Pons (tissue), 1 donor: Measurements from ENCODE around the gene HHATL.

Experiments
- DNase-seq: peaks from one replicate; pipeline ENCODE4 v3.0.0-alpha.2; 2016; ENCODE audit warnings: low spot score

Gene HHATL

DNA sequence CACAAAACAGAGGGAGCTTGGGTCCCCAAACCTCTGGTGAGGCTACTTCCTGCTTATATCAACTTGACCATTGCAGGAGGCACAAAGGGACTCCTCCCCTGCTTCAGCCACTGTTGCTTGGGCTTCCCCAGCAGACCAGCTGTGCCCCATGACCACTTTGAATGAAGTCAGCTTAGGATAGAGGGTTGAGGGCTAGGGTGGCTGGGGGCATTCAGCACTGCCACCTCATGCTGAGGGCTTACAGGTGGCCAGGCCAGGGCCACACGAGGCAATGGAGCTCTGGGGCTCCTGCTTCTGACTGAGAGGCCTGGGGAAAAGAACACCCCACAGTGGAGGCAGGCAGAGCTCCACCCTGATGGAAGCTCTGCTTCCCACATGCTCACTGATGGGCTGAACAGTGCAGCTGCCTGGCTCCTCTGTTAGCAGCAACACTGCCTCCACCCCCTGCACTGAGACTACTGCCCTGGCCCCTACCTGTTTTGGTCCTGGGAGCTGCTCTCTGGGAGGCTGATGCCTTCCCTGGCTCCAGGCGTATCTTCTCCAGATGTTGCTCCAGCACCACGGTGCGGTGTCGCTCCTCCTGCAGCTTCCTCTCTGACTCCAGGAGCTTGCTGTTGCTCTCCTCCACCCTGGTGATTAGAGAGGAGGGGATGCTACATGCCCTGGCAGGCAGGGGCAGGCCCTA lies 10.2 kb upstream of the HHATL start:
- no peak for DNase-seq

DNA sequence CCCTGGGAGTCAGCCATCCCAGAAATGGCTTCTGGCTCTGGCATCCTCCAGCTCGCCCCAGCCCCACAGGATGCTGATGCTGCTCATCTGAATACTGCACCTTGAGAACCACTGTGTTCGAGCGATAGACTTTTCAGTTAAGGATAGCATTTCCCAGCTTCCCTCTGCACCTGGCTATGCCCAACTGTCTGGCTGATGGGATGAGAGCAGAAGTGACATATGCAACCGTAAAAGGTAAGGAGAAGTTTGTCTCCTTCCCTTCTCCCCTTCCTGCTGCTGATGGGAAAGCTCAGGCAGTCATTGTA lies 9.7 kb upstream of the HHATL start:
- no peak for DNase-seq

DNA sequence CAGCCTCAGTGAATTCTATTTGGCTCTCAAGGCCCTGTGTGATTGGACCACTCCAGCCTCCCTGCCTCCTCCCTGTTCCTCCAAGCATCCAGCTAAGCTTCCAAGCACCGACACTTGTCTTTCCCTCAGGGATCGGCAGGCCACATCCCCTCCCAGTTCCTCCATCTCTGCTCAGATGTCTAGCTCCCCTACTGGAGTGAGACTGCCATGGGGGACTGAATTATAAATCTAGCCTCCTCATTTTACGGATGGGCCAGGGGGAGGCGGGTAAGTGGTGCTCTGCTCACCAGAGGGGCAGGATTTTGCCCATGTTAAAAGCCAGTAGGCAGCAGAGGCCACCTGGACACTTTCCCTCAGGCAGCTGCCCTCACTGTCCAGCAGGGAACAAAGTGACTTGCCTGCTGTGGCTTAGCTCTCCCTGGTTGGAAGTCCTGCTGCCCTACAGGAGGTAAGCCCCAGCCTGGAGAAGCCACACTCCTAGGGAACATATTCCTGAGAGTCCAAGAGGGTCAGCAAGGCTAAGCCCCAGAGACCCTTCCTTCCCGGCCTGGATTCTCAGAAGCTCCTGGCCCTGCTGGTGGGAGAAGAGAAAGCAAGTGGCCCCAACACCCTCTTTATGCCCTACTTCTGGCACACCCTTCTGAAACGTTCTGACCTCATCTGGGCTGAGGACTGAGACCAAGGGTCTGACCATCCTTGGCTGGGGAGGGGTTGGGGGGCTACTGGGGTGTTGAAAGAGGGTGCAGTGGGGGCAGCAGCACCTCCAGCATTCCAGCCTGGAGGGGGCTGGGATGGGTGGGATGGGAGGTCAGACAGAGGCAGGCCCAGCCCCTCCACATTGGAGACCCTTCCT lies 9.1 kb upstream of the HHATL start:
- DNase-seq = no peak

DNA sequence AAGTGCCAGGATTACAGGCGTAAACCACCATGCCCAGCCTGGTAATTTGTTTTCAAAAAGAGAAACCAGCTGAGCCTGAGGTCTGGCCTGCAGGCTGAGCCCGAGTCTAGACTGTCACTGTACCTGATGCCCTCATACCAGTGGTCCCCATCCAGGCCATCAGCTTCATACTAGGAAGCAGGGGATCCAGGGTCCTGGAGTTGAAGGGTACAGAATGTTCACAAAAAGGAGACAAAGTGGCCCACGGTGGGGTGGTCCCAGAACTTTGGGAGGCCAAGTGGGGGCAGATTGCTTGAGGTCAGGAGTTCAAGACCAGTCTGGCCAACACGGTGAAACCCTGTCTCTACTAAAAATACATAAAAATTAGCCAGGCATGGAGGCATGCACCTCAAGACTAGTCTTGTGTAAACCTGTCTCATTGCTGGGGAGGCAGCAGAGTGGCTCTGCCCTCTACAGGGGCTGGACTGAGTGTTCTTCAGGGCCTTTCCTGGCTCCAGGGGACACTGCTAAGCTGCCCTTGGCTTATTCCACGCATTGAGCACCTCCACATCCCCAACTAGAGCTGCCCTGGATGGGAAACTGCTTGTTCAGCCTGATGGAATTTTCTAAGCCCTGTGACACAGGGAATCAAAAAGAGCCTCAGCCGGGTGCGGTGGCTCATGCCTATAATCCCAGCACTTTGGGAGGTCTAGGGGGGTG lies 7.9 kb upstream of the HHATL start:
- DNase-seq = no peak

DNA sequence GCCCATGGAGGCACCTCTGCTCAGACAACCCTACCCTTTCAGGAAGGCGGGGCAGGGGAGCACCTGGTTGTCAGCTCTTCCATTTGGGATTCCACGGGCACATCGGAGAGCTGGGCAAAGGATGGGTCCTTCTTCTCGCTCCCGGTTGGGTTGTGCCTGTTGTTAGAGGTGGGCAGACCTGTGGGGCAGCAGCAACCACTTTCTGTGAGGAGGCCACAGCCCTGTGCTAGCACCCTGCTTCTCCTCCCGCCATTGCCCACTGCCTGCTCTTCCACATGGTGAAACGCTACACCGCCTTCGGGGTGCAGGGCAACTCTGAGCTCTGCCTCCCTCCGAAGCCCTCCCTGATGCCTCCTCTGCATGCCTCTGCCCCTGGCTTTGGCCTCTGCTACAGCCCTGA lies 7.0 kb upstream of the HHATL start:
- DNase-seq = no peak

DNA sequence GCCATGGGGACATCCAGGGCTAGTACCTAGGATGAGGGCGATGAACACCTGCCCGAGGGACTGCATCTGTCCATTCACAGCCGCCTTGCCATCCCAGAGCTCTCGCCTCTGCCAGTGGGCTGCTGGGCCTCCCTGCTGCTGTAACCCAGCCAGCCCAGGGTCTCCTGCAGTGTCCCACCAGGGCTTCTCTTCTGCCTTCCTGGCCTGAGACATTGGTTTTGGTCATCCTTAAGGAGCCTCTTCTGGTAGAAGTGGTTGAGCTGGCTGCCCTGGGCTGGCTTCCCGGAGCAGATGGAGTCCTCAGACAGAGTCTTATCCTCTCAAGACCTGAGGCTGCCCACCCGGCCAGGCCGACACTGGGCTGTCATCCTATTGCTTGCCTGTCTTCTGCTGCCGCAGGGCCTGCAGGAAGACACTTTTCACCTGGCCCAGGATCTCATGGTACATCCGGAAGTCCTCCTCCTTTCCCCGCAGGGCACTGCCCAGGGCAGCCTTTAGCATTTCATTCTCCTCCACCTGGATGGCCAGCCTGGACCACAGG lies 6.1 kb upstream of the HHATL start:
- DNase-seq = no peak

DNA sequence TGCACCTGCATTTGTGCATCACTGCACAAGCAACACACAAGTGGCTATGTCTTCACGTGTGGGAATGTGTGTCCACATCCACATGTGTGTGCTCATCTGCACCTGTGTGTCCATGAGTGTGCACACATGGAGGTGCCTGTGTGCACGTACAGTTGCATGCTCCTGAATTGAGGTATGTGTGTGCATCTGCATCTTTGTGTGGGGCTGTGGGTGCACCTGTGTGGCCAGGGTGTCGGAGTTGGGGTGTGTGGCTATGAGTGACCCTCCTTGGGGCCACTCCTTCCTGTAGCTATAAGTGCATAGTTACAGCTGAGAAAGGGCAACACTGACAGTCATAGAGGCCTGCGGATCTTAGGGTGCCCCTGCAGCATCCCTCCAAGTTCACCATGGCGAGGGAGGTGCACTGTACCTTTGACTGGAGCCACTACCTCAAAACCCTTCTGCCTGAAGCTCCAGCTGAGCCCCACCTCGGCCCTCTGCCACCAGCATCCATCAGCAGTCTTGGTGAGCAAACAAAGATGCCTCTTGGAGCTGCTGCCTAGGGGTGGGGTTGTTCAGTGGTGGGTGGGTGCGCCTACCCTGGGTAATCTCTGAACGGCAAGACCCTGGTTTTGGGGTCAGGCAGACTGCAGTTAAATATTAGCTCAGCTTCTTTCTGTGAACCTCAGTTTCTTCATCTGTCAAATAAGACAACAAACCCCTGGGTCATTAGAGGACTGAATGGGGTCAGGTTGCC lies 5.2 kb upstream of the HHATL start:
- no peak for DNase-seq

DNA sequence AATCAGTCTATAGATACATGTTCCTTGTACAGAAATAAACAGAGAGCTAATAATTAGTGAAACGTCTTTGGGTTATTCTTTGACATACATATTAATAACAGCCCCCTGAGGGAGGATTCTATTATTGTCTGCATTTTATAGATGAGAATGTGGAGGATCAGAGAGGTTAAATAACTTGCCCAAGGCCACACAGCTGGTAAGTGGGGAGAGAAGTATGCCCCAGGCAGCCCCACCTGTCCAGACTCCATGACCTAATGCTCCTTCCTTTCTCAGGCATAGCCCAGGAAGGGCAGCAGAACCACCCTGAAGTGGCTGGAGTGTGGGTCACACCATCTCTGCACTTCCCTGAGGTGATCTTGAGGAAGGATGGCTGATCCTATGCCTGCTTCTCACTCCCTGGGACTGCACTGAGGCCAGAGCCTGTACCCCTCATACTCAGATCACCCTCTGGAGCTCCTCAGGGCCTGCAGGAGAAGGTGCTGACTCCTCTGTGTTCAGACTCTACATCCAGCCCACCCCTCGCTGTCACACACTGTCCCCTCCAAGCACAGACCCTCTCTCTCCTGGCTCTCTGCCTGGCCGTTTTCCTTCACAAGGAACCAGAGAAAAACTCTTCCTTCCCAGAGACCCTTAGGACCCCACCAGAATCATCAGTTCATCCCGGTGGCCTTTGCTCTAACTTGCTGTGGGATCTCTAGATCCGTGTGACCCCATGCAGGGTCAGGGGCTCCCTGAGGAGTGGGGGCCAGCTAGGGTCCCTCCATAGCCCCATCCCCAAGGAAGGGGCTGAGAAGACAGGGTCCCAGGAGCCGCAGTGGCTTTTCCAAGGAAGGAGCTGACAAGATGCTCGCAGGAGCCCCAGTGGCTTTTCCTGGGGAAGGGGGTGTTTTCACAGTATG lies 4.4 kb upstream of the HHATL start:
- no peak for DNase-seq

DNA sequence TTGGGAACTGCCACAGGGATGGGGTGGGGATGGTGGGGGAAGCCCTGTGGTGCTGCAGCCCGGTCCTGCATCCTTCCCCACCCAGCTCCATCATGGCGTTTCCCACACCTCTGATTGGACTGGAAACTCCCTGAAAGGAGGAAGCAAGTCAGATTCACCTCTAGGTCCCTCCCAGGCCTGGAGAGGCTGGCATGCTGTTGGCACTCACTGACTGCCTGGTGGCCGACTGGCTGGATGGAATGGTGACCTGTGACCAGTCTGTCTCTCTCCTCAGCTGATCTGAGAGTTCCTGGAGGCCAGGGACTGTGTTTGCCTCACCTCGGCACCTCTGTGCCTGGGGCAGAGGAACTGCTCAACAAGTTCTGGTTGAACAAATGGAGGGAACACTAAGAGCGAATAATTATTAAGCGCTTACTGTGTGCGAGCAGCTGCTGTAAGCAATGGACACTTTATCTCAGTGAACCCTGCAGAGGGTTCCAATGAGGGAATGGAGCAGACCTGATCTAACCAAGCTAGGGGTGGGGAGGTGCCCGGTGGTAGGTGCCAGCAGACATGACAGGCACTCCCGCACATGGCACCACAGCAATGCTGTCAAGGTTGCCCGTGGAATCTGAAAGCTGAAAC lies 3.5 kb upstream of the HHATL start:
- no peak for DNase-seq

DNA sequence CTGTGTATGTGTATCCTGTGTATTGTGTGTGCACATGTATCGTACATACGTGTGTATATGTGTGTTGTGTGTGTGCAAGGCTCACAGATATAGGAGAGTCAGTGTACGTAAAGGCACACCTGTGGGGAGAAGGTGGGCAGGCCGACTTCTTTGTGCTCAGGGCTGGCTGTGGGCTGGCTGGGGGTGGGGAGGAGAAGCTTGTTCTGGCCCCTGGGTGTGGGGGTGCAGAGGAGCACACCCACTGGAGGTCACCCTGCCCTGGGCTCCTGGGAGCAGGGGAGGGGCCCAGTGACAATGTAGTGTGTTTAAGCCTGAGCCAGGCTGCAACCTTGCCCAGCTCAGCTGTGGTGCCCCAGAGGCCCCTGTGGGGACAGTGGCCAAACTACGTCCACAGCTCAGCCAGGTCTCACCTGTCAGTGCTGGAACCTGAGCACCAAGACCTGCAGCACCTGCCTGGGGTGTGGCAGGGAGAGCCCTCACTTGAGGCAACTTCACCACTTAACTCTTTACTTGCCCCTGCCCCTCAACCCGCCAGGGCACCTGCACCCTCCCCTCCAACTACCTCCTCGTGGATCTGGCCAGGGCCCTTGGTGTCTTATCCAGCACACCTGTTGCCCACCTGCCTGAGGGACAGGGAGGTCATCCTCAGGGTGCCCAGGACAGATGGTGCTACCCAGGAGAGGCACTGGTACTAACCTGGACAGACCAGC lies 2.6 kb upstream of the HHATL start:
- no peak for DNase-seq

DNA sequence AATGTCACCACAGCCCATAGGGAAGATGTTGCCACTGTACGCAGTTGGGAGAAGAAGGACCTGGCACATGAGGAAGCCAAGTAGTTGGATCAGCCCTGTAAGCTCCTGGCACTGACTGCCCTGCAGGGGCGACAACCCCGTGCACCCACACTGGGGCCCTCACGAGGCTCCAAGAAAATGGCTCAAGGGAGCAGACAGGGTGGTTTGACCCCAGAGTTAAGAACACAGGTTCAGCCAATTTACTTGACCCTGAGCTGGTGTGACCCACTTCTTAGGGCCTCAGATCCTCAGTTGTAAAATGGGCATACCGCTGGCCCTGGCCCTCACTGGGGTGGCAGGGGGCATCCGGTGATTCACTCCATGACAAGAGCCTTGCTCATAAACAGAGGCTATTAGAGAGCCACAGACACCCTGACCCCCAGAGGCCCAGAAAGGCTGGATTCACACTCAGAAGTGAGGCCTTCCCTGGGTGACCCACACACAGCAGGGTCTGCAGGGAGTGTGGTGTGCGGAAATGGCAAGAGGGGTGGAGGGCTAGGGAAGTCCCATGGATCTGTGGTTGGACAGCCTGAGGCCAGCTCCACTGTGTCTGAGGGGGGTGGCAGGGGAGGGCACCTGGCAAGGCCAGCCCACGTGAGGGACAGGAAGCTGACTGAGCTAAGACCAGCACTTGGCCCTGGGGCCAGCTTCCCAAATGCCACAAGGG lies 1.7 kb upstream of the HHATL start:
- DNase-seq = no peak

DNA sequence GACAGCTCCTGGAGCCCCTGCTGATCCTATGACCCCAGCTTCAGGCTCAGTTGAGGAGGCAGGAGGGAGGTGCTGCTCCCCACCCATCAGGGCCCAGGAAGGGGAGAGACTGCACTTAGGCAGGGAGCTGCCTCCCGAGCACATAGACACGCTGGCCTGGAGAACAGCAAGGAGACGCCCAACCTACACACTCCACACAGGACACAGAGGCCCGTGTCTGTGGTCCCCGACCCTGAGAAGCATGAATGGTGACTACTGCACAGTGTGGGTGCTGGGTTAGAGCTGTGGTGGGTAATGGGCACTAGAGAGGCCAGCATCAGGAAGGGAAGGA lies 1.1 kb upstream of the HHATL start:
- no peak for DNase-seq

DNA sequence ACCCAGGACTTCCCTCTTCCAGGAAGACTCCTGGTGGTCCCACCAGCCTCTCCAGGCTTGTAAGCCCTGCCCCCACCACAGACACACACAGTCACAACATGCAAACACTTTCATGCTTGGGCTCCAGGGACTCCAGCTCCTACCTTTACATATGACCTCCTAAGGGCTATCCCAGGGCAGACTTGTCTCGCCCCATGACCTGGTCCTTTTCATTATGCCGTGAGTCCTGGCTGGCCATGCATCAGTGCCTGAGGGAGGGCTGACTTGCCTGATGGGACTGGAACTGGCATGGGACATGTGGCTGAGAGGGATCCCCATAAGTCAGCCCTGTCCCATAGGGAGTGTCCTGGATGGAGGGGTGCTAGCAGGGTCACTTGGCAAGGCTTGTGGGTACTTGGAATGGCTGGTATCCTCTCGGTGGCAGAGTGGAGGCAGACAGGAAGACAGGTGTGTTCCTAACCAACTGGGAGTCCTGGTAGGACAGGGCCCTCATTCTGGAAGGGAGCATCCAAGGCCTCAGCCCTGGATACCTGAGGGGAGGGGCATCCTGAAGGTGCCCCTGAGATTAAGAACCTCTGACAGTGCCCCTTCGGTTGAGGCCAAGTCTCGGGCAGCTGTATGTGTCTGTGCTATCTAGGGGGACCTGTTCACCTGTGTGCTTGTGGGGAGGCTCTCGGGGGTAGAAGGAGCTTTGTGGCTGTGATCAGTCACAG lies 540 bp upstream of the HHATL start:
- no peak for DNase-seq

DNA sequence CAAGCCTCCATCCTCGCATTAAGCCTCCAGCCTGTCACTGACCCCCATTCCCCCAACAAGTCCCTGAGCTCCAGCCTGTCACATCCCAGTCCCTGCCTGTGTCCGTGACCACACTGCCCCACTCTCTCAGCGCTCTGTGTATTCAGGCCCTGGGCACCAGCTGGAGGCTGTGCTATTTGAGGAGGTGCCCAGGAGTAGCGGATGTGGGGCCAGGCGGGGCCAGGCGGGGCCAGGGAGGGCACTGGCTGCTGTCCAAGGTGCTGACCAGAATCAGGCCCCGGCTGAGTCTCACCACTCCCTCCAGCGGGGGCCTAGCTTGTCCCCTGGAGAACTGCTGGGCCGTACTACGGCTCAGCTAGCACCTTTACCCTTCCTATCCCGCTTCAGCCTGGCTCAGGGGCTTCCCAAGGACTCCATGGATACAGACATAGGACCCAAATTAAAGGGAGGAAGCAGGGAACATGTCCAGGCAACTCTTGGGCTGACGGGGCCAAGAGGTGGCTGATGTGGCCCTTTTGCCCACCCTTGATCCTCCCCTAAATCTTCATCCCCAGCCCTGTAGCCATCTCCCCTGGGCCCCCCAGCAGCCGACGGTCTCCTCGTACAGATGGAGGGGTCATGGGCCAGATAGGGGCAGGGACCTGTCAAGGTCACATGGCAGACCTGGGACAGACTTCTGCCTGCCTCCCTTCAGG lies 1.1 kb downstream of the HHATL start:
- DNase-seq = peak; percentile 87

DNA sequence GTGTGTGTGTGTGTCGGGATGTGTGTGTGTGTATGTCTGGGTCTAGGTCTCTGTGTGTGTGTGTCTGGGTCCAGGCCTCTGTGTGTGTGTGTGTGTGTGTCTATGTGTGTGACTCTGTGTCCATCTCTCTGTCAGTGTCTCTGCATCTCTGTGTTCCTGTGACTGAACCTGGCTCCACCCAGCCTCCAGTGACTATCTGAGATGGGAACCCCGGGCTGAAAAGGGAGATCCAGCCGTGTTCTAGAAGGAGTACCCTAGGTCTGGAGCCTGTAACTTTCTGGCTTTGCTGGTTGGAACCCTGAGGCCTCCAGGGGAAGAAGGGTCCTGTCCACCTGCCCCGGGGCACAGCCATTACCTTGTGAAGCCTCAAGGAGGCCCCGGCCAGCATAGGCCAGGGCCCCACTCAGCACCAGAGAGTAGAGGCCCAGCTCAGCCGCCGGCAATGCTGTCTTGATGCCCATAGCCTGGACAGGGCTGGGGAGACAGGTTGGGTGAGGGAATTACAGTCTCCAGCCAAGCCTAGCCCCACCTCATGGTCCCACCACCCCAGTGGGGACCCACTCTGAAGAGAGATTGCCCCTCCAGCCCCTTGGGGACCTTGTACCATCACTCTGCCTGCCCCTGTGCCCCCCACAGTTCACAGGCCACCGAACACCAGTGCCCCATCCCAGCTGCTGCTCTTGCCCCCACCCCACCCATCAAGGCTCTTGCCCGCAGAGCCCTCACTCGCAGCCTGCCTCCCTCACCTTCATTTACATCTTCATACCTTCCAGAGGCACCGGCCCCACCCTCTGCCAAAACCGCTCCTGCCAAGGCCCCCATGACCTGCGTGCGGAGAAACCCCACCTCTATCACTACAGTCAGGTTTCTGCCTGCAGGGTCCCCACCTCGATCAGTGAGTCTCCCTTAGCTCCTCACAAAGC lies 2.0 kb downstream of the HHATL start:
- no peak for DNase-seq

DNA sequence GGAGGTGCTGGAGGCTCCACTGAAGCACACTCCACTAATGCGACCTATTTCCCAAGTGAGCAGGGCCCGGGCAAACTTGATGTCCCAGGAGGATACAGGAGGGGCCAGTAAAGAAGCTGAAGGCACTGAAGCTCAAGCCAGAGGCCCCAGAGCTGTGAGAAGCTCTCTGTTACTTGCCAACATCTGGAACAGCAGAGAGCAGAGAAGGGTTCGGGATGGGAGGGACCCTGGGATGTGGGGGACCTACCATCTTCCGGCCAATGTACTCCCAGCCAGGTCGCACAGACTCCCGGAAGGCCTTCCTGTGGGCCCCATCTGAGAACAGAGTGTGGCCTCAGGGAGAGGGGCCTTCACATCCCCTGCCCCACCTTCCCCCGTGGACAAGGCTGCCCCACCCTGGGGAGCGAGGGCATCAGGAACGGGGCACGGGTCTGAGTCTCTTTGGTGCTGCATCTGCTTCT lies 3.1 kb downstream of the HHATL start:
- no peak for DNase-seq

DNA sequence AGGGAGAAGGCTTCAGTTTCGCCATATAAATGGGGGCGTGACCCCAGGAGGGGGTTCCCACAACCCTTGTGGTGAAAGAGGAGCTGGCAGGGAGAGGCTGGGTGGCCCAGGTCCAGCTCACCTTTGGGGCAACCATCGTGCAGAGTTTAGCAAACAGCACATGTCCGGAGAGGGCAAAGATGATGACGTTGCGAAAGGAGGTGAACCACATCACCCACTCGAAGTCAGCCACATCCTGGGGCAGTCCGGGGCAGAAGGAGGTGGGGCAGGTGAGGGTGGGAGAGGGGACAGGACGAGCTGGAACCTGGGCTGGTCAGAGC lies 3.7 kb downstream of the HHATL start:
- DNase-seq = no peak
